Liver (tissue), 9 donors: ENCODE results near the gene MIF4GD. TPM values are rescaled to one million over a fixed set of nuclear protein-coding genes. Genes with fewer than 3 reads are reported as not detected.

Experiments used
- DNase-seq: peaks from one replicate; pipeline ENCODE4 v3.0.0-alpha.2; 2017; ENCODE audit warnings: low spot score
- H3K27ac ChIP-seq, 2 donors: one replicate each; pipeline ENCODE4 v1.7.0; 2013; ENCODE audit warnings: inconsistent platforms in 2 of 2, low read length in 2 of 2, control low read depth in 1 of 2, low read depth in 1 of 2, mild to moderate bottlenecking in 1 of 2
- H3K27me3 ChIP-seq, 4 donors: one replicate each; pipeline versions ENCODE4 v1.6.1 to v1.7.0; 2013; ENCODE audit warnings: low read length in 3 of 4, inconsistent platforms in 1 of 4, mild to moderate bottlenecking in 1 of 4, moderate library complexity in 1 of 4; ENCODE audit not compliant: control insufficient read depth in 4 of 4, insufficient read depth in 4 of 4
- H3K36me3 ChIP-seq, 4 donors: one replicate each; pipeline versions ENCODE4 v1.6.1 to v1.7.0; 2013; ENCODE audit warnings: low read length in 3 of 4, mild to moderate bottlenecking in 3 of 4, low read depth in 1 of 4, moderate library complexity in 1 of 4; ENCODE audit not compliant: control insufficient read depth in 4 of 4, insufficient read depth in 3 of 4
- H3K4me1 ChIP-seq, 4 donors: one replicate each; pipeline versions ENCODE4 v1.6.1 to v1.7.0; 2013; ENCODE audit warnings: low read length in 3 of 4, mild to moderate bottlenecking in 3 of 4, moderate library complexity in 1 of 4; ENCODE audit not compliant: control insufficient read depth in 4 of 4, insufficient read depth in 4 of 4
- H3K4me3 ChIP-seq, 3 donors: one replicate each; pipeline versions ENCODE4 v1.6.1 to v1.7.0; 2013; ENCODE audit warnings: low read length in 3 of 3, control low read depth in 1 of 3, low read depth in 1 of 3, mild to moderate bottlenecking in 1 of 3
- H3K9ac ChIP-seq, 2 donors: one replicate each; pipeline ENCODE4 v1.7.0; 2013; ENCODE audit warnings: low read length in 2 of 2, mild to moderate bottlenecking in 2 of 2, moderate library complexity in 2 of 2, control low read depth in 1 of 2, low read depth in 1 of 2
- H3K9me3 ChIP-seq, 4 donors: one replicate each; pipeline versions ENCODE4 v1.6.1 to v1.7.0; 2013; ENCODE audit warnings: low read length in 3 of 4; ENCODE audit not compliant: control insufficient read depth in 4 of 4
- EGR1 ChIP-seq, 2 donors: IDR thresholded peaks; 2 replicates each; pipeline ENCODE4 v1.6.1; 2016 to 2018; ENCODE audit warnings: antibody characterized with exemption in 2 of 2, low read depth in 2 of 2
- FOXA1 ChIP-seq: IDR thresholded peaks from 2 replicates; pipeline ENCODE4 v1.6.1; 2016; ENCODE audit warnings: antibody characterized with exemption
- FOXA2 ChIP-seq: IDR thresholded peaks from 2 replicates; pipeline ENCODE4 v1.6.1; 2016; ENCODE audit warnings: antibody characterized with exemption
- GABPA ChIP-seq, 2 donors: IDR thresholded peaks in 1 of 2; conservative IDR thresholded peaks in 1 of 2; 2 replicates each; pipeline ENCODE4 v1.6.1; 2016; ENCODE audit warnings: antibody characterized with exemption in 2 of 2, mild to moderate bottlenecking in 1 of 2, moderate library complexity in 1 of 2
- HNF4A ChIP-seq, 2 donors: conservative IDR thresholded peaks; 2 replicates each; pipeline ENCODE4 v1.6.1; 2016; ENCODE audit warnings: antibody characterized with exemption in 2 of 2, mild to moderate bottlenecking in 2 of 2
- HNF4G ChIP-seq: IDR thresholded peaks from 2 replicates; pipeline ENCODE4 v1.6.1; 2016; ENCODE audit warnings: antibody characterized with exemption
- JUND ChIP-seq, 2 donors: IDR thresholded peaks; 2 replicates each; pipeline ENCODE4 v1.6.1; 2016; ENCODE audit warnings: antibody characterized with exemption in 2 of 2
- NR2F2 ChIP-seq: IDR thresholded peaks from 2 replicates; pipeline ENCODE4 v1.6.1; 2016; ENCODE audit warnings: antibody characterized with exemption
- RAD21 ChIP-seq, 2 donors: IDR thresholded peaks; 2 replicates each; pipeline ENCODE4 v1.6.1; 2016; ENCODE audit warnings: antibody characterized with exemption in 2 of 2, mild to moderate bottlenecking in 2 of 2
- RXRA ChIP-seq, 2 donors: IDR thresholded peaks; 2 replicates each; pipeline ENCODE4 v1.6.1; 2017 to 2018; ENCODE audit warnings: antibody characterized with exemption in 2 of 2, mild to moderate bottlenecking in 1 of 2
- SP1 ChIP-seq: IDR thresholded peaks from 2 replicates; pipeline ENCODE4 v1.6.1; 2018; ENCODE audit warnings: antibody characterized with exemption, mild to moderate bottlenecking
- TAF1 ChIP-seq: conservative IDR thresholded peaks from 2 replicates; pipeline ENCODE4 v1.6.1; 2016; ENCODE audit warnings: antibody characterized with exemption, mild to moderate bottlenecking
- YY1 ChIP-seq: IDR thresholded peaks from 2 replicates; pipeline ENCODE4 v1.6.1; 2016; ENCODE audit warnings: antibody characterized with exemption, mild to moderate bottlenecking
- WGBS: extraction: QIAGEN DNeasy Blood & Tissue Kit; methylation state at CpG from one replicate; pipeline ENCODE4 v1.1.7; 2013; 5-methylcytosine and 5-hydroxymethylcytosine counted together
- polyA plus RNA-seq, 2 donors: library from polyadenylated mRNA; stranded (reverse) in 1 of 2; unstranded in 1 of 2; fragments of 200-250 nt in 1 of 2; fragments of >200 nt in 1 of 2; fragmentation: Nextera tagmentation in 1 of 2; extraction: Ambion mirVana in 1 of 2; gene quantifications; one replicate each; pipeline versions ENCODE4 v1.2.1 to v1.2.3, GENCODE V29; 2013 to 2015
- total RNA-seq, 2 donors: library from RNA; depleted of rRNA; stranded (reverse); fragments of >200 nt; gene quantifications; one replicate each; pipeline ENCODE4 v1.2.3, GENCODE V29; 2014
- TF ChIP-seq, protein P1 (sequence below): IDR thresholded peaks from 2 replicates; pipeline ENCODE4 v1.6.1; 2016; ENCODE audit warnings: antibody characterized with exemption
- TF ChIP-seq, protein P2 (sequence below): IDR thresholded peaks from 2 replicates; pipeline ENCODE4 v1.6.1; 2016; ENCODE audit warnings: antibody characterized with exemption, mild to moderate bottlenecking
- TF ChIP-seq, protein P3 (sequence below): IDR thresholded peaks from 2 replicates; pipeline ENCODE4 v1.6.1; 2016; ENCODE audit warnings: antibody characterized with exemption
- TF ChIP-seq, protein P4 (sequence below): fragments of 150-350 bp; IDR thresholded peaks from 2 replicates; pipeline ENCODE4 v1.5.1; 2017; ENCODE audit warnings: improper control_type of control experiment, low read depth, low read length; ENCODE audit not compliant: missing input control
- TF ChIP-seq, protein P5 (sequence below): IDR thresholded peaks from 2 replicates; pipeline ENCODE4 v1.6.1; 2016; ENCODE audit warnings: antibody characterized with exemption
- donor health status: healthy.
- donor health status: healthy.
- donor health status: healthy.
- donor health status: healthy.
- donor health status: healthy.

The MIF4GD gene
- total and polyA plus RNA-seq, 4 donors, result 6.2 to 13.6 (median 9.7) TPM

DNA sequence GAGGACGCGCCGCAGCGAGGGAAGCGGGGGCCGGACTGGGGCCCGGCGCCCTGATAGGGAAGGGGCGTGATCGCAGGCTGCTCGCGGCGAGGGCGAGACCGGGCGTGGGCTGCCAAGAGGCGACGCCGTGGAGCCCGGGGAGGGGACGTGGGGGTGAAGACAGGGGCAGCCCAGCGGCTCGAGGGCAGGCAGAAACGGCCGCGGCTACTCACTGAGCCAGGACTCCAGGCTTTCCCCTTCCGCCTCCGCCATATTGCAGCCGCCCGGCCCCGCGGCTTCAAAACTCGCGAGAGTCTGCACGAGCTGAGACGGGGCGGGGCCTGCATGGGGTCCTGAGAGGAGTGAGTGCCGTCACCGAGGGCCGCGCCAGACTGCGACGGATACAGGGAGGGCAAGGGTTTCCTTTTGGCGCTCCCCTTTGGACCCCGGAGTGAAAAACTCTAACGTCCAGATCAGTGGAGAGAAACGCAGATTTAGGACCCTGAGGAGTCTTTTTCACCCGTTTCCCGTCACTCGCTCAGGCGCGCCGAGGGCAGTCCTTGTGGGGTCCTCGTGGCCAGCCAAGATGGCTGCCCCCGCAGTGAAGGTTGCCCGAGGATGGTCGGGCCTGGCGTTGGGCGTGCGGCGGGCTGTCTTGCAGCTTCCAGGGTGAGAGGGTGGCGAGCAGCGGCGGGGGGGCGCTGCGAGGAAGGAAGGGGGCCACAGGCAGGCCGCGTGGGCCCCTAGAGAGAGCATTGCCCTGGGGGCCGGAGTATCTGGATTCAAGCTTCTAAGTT lies 9.5 kb downstream of the MIF4GD start, which contains the start of the genes GGA3 and MRPS7:
Gene GGA3, minus strand, starts transcription at position 271 of the 776 bp plus-strand sequence. Its CDS starts 19 bp downstream, at position 252.
Gene MRPS7, plus strand, starts transcription at position 544 of the 776 bp plus-strand sequence. Its CDS starts 22 bp downstream, at position 566.
- Histone ChIP-seq H3K27ac (peak within 1 kb of the TSS; percentile 92 to 95), H3K36me3 (peaks cover 5 to 17% (median 14%) of the 10 kb centered on the region in 4 donors), H3K4me3 (peak within 1 kb of the TSS; percentile 79 to 100 (median 96)), H3K4me1 (peaks cover 0 to 37% (median 24%) of the 10 kb centered on the region in 4 donors), H3K27me3 (no peaks in the 10 kb centered on the region), H3K9ac (peak within 1 kb of the TSS; percentile 93 to 98), H3K9me3 (no peaks in the 10 kb centered on the region)
- under 1% methylated on average over 69 of the region's 69 CpGs for WGBS
- TF ChIP-seq FOXA1 (no peak), YY1 (peak; percentile 99), TAF1 (no peak), NR2F2 (no peak), EGR1 (IDR thresholded peaks at IDR 0.05; ENCODE audit: low read depth in 2 of 2) (no peak), RXRA (IDR thresholded peaks at IDR 0.05) (peak in 1 of 2 donors; percentile 51), HNF4A (conservative IDR thresholded peaks at IDR 0.05) (no peak), SP1 (no peak), GABPA (IDR thresholded peaks at IDR 0.05 in 1 of 2, conservative IDR thresholded peaks at IDR 0.05 in 1 of 2) (peak in 1 of 2 donors; percentile 68), JUND (IDR thresholded peaks at IDR 0.05) (peak; percentile 59 to 60), HNF4G (no peak), RAD21 (IDR thresholded peaks at IDR 0.05) (no peak), FOXA2 (no peak)
- TF ChIP-seq, protein P1, sequence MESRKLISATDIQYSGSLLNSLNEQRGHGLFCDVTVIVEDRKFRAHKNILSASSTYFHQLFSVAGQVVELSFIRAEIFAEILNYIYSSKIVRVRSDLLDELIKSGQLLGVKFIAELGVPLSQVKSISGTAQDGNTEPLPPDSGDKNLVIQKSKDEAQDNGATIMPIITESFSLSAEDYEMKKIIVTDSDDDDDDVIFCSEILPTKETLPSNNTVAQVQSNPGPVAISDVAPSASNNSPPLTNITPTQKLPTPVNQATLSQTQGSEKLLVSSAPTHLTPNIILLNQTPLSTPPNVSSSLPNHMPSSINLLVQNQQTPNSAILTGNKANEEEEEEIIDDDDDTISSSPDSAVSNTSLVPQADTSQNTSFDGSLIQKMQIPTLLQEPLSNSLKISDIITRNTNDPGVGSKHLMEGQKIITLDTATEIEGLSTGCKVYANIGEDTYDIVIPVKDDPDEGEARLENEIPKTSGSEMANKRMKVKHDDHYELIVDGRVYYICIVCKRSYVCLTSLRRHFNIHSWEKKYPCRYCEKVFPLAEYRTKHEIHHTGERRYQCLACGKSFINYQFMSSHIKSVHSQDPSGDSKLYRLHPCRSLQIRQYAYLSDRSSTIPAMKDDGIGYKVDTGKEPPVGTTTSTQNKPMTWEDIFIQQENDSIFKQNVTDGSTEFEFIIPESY, result peak; percentile 99
- TF ChIP-seq, protein P2, sequence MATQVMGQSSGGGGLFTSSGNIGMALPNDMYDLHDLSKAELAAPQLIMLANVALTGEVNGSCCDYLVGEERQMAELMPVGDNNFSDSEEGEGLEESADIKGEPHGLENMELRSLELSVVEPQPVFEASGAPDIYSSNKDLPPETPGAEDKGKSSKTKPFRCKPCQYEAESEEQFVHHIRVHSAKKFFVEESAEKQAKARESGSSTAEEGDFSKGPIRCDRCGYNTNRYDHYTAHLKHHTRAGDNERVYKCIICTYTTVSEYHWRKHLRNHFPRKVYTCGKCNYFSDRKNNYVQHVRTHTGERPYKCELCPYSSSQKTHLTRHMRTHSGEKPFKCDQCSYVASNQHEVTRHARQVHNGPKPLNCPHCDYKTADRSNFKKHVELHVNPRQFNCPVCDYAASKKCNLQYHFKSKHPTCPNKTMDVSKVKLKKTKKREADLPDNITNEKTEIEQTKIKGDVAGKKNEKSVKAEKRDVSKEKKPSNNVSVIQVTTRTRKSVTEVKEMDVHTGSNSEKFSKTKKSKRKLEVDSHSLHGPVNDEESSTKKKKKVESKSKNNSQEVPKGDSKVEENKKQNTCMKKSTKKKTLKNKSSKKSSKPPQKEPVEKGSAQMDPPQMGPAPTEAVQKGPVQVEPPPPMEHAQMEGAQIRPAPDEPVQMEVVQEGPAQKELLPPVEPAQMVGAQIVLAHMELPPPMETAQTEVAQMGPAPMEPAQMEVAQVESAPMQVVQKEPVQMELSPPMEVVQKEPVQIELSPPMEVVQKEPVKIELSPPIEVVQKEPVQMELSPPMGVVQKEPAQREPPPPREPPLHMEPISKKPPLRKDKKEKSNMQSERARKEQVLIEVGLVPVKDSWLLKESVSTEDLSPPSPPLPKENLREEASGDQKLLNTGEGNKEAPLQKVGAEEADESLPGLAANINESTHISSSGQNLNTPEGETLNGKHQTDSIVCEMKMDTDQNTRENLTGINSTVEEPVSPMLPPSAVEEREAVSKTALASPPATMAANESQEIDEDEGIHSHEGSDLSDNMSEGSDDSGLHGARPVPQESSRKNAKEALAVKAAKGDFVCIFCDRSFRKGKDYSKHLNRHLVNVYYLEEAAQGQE, result peak; percentile 35
- TF ChIP-seq, protein P3, sequence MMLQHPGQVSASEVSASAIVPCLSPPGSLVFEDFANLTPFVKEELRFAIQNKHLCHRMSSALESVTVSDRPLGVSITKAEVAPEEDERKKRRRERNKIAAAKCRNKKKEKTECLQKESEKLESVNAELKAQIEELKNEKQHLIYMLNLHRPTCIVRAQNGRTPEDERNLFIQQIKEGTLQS, result no peak
- TF ChIP-seq, protein P4, sequence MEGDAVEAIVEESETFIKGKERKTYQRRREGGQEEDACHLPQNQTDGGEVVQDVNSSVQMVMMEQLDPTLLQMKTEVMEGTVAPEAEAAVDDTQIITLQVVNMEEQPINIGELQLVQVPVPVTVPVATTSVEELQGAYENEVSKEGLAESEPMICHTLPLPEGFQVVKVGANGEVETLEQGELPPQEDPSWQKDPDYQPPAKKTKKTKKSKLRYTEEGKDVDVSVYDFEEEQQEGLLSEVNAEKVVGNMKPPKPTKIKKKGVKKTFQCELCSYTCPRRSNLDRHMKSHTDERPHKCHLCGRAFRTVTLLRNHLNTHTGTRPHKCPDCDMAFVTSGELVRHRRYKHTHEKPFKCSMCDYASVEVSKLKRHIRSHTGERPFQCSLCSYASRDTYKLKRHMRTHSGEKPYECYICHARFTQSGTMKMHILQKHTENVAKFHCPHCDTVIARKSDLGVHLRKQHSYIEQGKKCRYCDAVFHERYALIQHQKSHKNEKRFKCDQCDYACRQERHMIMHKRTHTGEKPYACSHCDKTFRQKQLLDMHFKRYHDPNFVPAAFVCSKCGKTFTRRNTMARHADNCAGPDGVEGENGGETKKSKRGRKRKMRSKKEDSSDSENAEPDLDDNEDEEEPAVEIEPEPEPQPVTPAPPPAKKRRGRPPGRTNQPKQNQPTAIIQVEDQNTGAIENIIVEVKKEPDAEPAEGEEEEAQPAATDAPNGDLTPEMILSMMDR, result no peak
- TF ChIP-seq, protein P5, sequence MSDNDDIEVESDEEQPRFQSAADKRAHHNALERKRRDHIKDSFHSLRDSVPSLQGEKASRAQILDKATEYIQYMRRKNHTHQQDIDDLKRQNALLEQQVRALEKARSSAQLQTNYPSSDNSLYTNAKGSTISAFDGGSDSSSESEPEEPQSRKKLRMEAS, result peak; percentile 45
- DNase-seq, result peak; percentile 95
